ENCODE results near the gene SUPT6H.

The SUPT6H gene

GRCh38 chr17:28712705-28713415 is 50.9 kb downstream of the SUPT6H start:
- TF ChIP-seq TCF4 (CRISPR knock-in tag; IDR thresholded peaks at IDR 0.05; ENCODE audit: borderline replicate concordance) (no peak), GLIS3 (CRISPR knock-in tag; IDR thresholded peaks at IDR 0.05) (no peak), ESRRG (CRISPR knock-in tag; IDR thresholded peaks at IDR 0.05) (no peak), OSR1 (CRISPR knock-in tag; IDR thresholded peaks at IDR 0.05) (no peak), ZFP30 (CRISPR knock-in tag; IDR thresholded peaks at IDR 0.05) (no peak), TSHZ2 (CRISPR knock-in tag; IDR thresholded peaks at IDR 0.05) (no peak), CREB5 (CRISPR knock-in tag; IDR thresholded peaks at IDR 0.05; ENCODE audit: low read depth) (no peak), ZC3H10 (CRISPR knock-in tag; IDR thresholded peaks at IDR 0.05) (no peak), ARNTL (CRISPR knock-in tag; IDR thresholded peaks at IDR 0.05; ENCODE audit: borderline replicate concordance, low read depth) (no peak), ZNF8 (CRISPR knock-in tag; IDR thresholded peaks at IDR 0.05) (no peak), ISL1 (CRISPR knock-in tag; IDR thresholded peaks at IDR 0.05) (no peak), CSDC2 (CRISPR knock-in tag; IDR thresholded peaks at IDR 0.05) (no peak), ZNF70 (CRISPR knock-in tag; IDR thresholded peaks at IDR 0.05) (no peak), PPARA (CRISPR knock-in tag; IDR thresholded peaks at IDR 0.05; ENCODE audit: borderline replicate concordance) (no peak), RARB (CRISPR knock-in tag; IDR thresholded peaks at IDR 0.05) (no peak), ZFP3 (CRISPR knock-in tag; IDR thresholded peaks at IDR 0.05) (no peak), TOX (CRISPR knock-in tag; IDR thresholded peaks at IDR 0.05; ENCODE audit: borderline replicate concordance) (no peak)
- TF ChIP-seq, protein P1, sequence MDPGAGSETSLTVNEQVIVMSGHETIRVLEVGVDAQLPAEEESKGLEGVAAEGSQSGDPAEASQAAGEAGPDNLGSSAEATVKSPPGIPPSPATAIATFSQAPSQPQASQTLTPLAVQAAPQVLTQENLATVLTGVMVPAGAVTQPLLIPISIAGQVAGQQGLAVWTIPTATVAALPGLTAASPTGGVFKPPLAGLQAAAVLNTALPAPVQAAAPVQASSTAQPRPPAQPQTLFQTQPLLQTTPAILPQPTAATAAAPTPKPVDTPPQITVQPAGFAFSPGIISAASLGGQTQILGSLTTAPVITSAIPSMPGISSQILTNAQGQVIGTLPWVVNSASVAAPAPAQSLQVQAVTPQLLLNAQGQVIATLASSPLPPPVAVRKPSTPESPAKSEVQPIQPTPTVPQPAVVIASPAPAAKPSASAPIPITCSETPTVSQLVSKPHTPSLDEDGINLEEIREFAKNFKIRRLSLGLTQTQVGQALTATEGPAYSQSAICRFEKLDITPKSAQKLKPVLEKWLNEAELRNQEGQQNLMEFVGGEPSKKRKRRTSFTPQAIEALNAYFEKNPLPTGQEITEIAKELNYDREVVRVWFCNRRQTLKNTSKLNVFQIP (CRISPR knock-in tag; IDR thresholded peaks at IDR 0.05; ENCODE audit: borderline replicate concordance, low read depth): no peak
- TF ChIP-seq, protein P2, sequence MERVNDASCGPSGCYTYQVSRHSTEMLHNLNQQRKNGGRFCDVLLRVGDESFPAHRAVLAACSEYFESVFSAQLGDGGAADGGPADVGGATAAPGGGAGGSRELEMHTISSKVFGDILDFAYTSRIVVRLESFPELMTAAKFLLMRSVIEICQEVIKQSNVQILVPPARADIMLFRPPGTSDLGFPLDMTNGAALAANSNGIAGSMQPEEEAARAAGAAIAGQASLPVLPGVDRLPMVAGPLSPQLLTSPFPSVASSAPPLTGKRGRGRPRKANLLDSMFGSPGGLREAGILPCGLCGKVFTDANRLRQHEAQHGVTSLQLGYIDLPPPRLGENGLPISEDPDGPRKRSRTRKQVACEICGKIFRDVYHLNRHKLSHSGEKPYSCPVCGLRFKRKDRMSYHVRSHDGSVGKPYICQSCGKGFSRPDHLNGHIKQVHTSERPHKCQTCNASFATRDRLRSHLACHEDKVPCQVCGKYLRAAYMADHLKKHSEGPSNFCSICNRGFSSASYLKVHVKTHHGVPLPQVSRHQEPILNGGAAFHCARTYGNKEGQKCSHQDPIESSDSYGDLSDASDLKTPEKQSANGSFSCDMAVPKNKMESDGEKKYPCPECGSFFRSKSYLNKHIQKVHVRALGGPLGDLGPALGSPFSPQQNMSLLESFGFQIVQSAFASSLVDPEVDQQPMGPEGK (CRISPR knock-in tag; IDR thresholded peaks at IDR 0.05; ENCODE audit: borderline replicate concordance): no peak
- no peak for ATAC-seq

- no peak for ATAC-seq
These were observed 52.3 kb downstream of the SUPT6H start for GRCh38 chr17:28714281-28714680.

More at GRCh38 chr17:28714281-28714680, 52.3 kb downstream of the SUPT6H start:
- TF ChIP-seq ZFP3 (CRISPR knock-in tag; IDR thresholded peaks at IDR 0.05) (no peak), ARNTL (CRISPR knock-in tag; IDR thresholded peaks at IDR 0.05; ENCODE audit: borderline replicate concordance, low read depth) (no peak), TSHZ2 (CRISPR knock-in tag; IDR thresholded peaks at IDR 0.05) (no peak), SNAI2 (CRISPR knock-in tag; IDR thresholded peaks at IDR 0.05) (no peak)
- TF ChIP-seq, protein P3, sequence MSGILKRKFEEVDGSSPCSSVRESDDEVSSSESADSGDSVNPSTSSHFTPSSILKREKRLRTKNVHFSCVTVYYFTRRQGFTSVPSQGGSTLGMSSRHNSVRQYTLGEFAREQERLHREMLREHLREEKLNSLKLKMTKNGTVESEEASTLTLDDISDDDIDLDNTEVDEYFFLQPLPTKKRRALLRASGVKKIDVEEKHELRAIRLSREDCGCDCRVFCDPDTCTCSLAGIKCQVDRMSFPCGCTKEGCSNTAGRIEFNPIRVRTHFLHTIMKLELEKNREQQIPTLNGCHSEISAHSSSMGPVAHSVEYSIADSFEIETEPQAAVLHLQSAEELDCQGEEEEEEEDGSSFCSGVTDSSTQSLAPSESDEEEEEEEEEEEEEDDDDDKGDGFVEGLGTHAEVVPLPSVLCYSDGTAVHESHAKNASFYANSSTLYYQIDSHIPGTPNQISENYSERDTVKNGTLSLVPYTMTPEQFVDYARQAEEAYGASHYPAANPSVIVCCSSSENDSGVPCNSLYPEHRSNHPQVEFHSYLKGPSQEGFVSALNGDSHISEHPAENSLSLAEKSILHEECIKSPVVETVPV (CRISPR knock-in tag; IDR thresholded peaks at IDR 0.05): no peak
